GM19467 (cell line): ENCODE measurements around the gene CDH19.
"Not testable (repeated sequence)": the region's sequence is repeated elsewhere in the genome, so short reads cannot be mapped to it uniquely, and the experiment has no call there.

Experiments used
- ATAC-seq: cut with Tn5 transposase; IDR thresholded peaks from one replicate; pipeline ENCODE4 v1.9.1; 2021; ENCODE audit warnings: mild to moderate bottlenecking, moderate library complexity; ENCODE audit not compliant: unreplicated experiment

The CDH19 gene

GRCh38 chr18:66473882-66474281 is 130.0 kb downstream of the CDH19 start:
- no peak for ATAC-seq

GRCh38 chr18:66466184-66466583 is 137.7 kb downstream of the CDH19 start:
- ATAC-seq, result not testable (repeated sequence)

GRCh38 chr18:66461344-66461743 is 142.5 kb downstream of the CDH19 start:
- no peak for ATAC-seq

- no peak for ATAC-seq
Observed at GRCh38 chr18:66457245-66457644, 146.6 kb downstream of the CDH19 start.
